SIG-M5 treated with dmso at 0.1 percent for 504 hours (cell line): ENCODE results near the gene EPB41L4B.

Source experiments
- DNase-seq: peaks from one replicate; lab custom pipeline; 2025; ENCODE audit not compliant: unreplicated experiment; lab: John Stamatoyannopoulos, UW

The EPB41L4B gene

DNA sequence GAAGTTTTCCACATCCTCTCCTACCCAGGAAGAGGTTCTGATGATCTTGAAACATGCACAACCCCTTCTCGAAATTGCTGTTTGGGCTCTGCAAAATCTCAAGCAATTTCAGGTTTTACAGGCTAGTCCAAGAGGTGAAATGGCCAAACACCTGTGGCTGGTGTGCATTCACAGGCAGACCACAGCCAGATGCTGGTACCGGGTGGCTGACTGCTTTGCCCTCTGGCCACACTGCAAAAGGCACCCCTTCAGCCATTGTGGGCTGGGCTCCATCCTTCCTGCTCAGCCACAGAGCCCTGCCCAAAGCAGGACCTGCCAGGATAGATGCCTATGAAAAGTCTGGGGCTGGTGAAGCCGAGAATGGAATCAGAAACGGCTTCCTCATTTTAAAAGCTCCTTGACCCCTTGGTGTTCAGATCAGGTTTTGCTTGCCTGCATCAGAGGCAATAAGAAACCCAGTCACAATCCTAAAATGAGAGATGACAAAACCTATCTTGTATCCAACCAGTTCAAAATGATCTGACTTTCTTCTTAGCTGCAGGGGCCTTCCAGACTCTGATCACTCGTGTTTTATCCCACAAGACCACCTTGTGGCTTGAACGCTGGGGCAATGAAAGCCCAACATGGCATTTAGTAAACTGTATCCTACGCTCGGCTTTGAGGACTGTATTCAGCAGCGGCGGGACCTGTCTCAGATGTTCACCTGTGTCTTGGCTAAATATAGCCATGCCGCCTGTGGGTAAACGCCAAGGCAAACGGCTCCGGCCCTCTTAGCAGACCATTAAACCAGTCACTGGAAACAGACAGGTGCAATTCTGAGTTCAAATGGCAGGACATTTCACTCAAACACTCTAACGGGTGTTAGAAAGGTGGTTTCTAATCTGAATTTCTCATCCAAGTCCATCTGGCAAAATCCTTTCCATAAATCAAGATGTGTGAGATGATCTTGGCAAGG is 49.6 kb downstream of the EPB41L4B start:
- DNase-seq: no peak

DNA sequence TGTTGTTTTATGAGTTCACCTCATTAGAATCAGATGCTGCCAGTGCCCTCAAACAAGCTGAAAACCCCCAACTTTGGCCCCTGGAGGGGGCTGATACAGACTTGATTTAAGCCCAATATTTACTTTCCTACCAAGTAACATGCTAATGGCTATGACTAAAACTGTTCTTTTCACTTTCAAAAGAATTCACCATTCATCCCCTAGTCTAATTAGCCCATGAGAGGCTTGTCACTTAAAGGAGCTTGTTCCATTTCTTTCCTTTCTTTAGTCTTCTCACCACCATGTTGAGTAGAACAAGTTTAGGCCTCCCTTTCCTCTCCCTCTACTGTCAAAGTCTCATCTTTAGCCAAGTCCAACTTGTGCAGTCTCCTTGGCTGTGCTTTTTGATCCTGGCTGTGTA is 50.4 kb downstream of the EPB41L4B start:
- DNase-seq: no peak

DNA sequence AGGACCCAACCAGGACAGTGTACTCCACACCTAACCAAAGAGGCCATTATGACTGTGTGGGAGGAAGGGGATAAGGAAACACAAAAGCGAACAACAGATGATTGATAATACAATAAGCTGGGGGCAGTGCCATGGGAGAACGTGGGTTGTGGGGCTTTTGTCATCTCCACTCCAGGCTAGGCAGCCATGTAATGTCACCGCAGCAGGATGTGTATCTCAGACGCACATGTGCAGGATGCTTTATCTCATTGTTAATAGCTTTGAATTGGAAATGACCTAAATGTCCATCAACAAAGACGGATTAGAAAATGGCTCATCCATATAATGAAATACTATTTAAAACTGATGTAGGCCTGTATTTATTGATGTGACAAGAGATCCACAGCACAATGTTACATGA is 51.0 kb downstream of the EPB41L4B start:
- DNase-seq: no peak

DNA sequence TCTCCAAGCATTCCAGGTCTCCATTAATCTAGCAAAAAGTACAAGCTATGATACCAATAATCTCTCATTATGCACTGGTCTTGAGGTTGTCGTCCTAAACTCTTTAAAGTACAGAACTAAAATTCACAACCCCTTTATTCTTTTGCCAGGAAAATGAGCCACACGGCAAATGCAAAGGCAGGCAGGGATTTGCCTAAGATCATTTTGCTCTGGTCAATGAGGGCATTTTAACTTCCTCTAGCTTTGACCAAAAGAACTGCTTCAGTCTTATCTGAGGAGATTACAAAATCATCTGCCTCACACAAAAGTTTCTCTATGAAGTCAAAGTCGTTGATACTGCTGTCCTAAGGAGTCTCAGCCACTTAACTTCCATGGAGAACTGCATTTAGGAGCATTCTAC is 51.8 kb downstream of the EPB41L4B start:
- no peak for DNase-seq

DNA sequence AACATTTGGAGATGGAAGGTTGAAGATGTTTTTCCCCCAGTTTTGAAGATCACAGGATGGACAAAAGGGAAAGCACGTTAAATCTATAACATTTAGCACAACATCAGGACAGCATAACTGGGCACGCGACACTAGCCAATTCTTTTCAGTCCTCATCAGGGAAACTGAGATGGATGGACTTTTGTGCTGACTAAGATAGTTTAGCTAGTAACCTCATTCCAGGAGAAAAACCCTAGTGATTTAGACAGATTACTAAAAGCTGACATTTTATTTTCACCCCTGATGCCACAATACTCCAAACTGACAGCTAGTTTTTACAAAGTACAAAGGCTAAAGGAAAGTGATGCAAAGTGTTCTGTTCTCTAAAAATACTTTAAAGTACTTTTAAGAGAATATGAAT is 53.3 kb downstream of the EPB41L4B start:
- no peak for DNase-seq

DNA sequence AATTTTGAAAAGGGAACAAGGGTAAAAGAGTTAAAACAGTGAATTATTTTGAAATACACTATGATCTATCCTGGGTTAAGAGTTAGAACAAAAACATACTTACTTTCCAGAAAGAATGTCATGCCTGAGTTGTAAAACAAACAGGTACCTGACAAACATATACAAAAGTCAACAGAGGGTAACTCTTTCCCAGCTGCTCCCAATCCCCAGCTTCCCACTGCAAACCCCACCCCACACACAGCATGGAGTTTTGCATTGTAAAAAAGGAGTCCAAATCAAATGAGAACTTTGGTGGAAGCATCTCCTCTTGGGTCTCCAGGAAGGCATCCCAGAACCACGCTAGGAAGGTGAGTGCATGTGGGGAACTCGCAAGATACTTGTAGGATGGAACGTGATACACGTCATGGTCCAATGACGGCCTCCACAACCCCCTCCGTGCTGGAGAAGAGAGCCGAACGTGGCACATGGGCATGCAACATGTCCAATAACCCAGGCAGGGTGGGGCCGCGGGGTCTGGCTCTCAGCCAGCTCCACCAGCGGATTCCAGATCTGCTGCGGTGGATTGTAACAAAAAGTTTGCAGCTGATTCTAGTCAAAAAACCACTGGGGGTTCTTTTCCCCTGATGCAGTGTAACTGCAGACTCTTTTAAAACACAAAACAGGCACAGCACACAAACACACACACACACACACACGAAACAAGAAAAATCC is 55.8 kb downstream of the EPB41L4B start:
- DNase-seq: no peak

DNA sequence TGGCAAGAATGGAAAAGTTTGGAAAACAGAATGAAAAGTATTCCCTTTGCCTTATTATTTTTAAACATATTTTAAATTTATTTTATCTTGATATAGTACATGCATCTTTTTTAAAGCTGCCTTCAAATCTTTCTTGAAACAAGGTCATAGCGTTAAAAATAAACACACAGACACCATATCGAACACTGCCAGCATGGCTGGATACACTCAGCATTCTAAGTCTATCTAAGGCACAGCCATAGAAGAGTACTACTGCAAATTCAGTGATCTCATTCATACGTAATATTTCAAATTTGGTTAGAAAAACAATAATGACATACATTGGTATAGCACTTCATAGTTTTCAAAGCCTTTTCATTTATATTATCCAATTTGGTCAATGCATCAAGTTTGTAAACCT is 57.5 kb downstream of the EPB41L4B start:
- no peak for DNase-seq

DNA sequence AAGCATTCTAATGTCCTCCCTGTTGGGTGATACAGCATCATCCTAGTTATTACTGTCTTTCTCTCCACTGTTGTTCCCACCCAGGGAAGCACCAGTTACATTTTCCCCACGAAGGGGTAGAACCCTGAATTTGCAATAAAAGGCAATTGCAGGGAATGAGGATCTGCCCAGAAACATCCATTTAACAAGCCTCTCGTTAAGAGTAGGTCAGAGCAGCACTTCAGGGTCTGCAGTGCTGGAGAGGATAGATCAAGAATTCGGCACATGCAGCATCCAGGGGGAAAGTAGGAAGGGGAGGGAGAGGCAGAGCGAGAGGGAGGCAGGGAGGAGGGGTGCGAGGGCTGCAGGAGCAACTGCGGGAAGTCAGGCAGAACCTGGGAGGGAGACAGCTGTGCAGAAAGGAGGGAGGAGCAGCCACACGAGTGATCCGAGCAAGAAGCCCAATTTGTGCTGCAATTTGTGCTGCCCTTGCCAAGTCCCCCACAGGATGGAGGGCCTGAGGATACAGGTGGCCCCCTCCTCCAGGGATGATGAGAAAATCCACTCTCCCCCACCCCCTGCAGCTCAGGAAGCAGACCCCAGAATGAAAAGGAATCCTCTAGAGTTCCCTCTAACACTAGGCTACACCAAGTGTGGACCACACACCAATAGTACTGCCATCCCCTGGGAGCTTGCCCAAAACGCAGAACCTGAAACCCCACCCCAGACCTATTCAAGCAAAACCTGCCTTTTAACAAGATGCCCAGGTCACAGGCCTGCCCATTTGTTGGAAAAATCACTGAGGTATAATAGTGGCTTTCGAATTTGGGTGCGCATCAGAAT is 62.2 kb downstream of the EPB41L4B start:
- DNase-seq: no peak

DNA sequence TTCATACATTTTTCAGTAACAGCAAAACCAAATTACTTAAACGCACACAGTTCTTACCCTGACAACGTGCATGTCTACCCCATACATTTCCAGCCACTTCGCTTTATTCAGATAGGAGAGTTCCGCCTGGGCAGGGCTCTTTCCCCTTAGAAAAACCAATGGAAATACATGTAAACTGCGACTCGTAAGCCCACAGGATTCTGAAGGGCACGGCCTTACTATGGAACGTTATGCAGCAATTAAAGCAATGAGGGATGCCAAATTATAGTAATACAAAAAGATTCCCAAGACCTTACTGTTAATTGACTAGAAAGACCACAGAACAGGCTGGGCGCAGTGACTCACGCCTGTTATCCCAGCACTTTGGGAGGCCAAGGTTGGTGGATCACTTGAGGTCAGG is 64.5 kb downstream of the EPB41L4B start:
- no peak for DNase-seq

DNA sequence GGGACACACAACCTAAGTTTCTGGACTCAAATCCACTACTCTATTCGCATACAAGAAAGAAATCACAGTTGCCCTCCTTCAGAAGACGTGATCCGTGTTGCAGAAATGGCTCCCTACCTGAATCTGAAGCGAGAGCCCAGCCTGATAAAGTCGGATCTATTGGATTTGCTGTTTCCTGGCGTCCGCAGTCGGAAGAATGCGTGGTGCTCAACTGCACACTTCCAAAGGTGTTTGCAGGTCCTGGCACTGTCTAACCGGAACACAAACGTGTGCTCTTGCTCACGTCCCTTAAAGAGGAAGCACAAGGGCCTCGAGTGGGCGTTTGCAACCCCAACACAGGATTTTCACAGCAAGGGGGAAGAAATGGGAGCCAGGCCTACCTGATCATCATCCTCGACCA is 65.5 kb downstream of the EPB41L4B start:
- DNase-seq: no peak

DNA sequence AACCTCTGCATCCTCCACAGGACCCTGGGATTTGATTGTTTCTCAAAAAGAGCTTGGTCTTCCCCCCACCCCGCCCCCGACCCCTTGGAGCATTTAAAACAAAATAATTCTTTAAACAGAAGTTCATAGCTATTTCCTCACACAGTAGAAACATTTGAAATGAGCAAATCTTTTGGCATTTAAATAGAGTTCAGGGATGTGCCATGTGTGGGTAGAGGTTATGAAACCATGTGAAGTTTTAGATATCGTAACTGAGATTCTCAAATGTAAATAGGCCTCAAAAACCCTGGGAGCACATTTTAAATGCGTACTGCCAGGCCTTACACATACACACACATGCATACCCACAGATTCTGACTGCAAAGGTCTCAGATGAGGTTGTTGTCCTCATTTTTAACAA is 66.5 kb downstream of the EPB41L4B start:
- no peak for DNase-seq

DNA sequence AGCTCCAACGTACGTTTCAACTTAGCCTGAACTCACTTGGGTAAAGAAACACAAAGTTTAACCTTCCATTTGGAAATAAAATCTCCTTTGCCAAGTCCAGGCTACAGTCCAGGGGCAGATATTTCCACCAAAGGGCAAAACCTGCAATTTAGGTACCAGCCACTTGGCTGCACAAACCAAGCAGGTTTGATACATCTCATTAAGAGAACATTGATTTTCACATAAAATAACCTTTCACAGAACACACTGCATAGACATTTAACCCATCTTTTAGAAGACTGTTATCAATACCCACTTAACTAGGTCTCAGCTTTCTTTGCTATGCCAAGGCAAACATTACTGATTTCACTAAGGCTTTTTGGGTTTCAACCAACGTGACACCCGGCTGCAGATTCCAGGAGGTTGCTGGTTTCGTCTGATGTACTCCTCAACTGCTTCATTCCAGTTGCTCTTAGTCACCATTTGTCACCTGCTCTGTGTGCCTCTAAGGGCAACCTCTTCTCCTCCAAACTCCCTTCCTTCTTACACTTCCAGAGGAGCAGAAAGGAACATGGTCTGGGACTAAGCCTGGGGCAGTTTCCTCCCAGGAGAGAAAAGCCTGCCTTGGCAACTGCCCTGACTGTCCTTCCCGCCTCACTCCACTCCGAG is 67.1 kb downstream of the EPB41L4B start:
- peak; percentile 5 for DNase-seq

DNA sequence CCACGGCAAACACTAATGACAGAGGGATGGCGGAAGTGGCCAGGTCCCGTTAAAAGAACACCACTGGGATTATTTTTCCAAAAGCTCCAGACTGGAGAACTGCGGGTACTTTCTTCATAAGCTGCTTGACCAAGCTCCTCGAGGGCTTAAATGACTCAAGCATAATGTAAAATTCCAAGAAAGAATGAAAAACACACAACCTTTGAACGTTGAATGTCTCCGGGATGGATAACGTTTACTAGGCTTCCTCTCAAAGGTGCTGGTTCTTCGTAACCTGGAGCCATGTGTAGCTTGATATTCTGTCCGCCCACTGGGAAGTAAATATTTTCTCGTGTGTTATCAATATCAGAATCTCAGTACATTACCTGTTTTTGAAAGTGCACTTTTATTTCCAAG is 67.6 kb downstream of the EPB41L4B start:
- DNase-seq: no peak

DNA sequence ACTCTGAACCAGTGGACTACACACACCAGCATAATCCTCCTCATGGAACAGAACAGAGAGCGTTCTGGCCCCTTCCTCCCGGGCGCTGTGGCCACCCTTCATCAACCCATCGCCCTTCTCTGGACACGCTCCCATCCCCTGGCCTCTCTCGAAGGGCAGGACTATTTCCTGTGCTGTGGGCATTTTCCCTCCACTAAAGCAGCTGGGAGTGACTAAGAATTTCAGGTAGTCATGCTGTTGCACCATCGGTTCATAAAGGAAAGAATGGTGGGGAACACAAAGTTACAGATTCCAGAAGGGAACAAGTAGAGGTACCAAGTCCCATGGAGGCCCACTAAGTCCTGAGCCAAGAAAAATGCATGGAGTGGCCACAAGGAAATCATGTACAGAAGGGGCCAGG is 68.6 kb downstream of the EPB41L4B start:
- no peak for DNase-seq

DNA sequence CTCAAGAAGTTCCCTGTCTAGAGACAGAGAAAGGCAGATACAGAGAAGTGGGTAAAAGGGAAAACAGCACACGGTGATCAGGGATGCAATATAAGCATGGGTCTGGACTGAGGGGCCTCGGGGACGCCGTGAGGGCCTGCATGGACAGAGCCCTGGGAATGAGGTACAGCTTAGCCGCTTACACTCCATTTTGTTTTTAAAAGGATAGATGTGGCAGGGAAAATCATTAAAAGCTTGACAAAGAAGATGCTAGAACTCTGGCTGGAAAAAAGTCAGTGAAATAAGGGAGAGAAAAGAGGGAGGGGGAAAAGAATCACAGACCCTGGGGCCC is 69.1 kb downstream of the EPB41L4B start:
- no peak for DNase-seq

DNA sequence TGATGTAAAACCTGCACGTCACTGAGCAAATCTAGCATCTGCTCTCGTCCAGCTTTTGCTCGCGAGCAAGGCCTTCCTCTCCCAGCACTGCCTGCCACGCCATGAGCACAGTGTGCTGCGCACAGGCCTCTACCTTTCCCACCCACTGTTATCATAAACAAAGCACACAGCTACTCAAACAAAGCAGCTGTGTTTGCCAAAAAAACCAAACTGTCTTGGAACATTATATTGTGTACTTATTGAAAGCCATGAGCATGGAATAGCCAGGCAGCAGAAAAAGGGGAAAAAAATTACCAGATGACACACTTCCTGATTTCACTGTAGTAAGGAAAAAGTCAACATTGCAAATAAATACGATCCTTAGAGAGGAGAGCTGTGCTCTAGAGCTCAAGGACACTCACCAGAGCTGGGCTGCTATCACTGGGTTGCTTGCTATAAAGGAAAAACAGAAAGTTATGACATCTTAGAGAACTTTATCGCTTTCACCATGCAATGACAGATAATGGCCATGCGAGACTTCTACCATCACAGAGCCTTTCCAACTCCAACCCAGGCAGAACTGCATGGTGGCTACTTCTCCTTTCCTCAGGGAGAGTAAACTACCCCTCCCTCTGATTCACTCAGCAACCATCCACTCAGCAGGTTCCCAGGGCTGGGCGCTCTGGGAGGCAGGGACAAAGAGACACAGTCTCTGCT is 69.6 kb downstream of the EPB41L4B start:
- peak; percentile 51 for DNase-seq

DNA sequence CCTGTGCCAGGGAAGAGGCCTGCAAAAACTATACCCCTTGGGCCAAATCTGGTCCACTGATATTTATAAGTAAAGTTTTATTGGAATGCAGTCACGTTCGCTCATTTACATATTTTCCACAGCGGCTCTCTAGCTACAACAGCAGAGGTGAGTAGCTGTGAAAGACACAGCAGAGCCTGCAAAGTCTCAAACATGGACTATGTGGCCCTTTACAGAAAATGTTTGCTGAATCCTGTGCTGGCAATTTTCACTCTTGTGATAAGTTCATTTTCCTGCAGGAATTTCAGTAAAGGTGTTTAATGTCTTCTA is 70.1 kb downstream of the EPB41L4B start:
- DNase-seq: no peak

DNA sequence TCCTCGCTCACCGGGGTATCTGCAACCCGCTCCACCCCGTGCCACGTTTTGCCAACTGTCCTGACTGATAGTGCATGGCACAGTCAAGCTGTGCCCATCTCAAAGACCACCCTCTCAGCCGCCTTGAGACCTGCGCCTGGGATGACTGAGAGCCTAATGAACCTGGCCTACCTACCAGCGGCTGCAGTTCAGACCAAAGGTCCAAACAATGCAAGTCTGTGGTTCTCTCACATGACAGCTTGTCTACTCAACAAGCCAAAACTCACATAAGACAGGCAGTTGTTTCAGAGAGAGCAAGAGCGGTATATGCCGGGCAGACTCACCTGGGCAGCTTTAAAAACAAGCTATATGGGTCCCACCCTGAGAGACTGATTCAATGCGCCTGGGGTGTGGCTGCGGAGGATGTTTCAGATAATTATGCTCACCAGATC is 70.5 kb downstream of the EPB41L4B start:
- DNase-seq: no peak

DNA sequence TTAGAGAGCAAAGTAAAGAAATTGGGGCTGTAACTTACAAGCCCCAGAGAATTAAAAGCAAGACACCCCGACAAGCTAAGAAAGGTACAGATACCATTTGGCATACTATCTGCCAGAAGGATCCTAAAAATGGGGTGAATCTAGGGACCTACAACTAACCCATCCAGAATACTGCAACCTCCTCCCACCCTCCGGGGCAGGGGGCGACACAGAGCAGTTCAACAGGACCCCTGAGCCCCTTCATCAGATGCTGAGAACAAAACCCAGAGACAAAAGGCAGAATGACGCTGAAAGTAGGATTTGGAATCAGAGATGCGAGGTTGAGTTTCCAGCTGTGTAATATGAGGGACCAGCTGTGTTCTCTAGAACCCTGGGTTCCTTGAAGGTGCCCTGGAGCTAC is 71.2 kb downstream of the EPB41L4B start:
- no peak for DNase-seq

DNA sequence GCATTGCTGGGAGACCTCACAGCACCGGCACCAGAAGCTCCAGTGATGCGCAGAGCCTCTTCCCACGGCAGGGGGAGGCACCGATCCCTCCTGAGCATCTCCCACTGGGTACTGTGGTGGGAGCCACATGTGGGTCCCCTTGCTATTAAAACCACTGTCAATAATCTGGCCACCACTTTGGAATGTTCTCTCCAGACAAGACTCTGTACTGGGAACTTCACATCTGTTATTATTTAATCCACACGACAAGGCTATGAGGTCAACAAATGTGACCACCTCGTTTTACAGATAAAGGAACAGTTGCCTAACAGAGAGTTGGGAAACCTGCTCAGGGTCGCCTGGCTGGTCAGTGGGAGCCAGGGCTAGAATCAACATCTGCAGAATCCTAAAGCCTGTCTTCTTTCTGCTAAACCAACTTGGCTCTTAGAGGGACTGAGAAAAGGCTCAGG is 72.7 kb downstream of the EPB41L4B start:
- DNase-seq: no peak

DNA sequence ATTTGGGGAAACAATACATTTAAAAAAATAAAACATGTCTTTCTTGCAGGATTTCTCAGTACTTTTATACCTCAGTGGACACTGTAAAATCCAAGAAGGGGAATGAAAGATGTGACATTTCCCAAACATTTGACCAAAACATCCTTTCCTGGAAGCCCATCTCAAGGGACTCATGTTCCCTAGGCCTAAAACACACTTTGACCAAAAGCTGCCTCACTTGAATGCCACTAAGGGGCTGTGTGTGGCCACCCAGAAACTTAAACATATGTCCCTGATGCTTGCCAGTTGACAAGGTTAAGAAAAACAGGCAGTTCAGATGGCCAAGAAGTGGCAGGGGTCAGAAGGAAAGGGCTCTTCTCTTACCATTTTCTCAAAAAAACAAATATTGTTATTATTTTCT is 73.6 kb downstream of the EPB41L4B start:
- DNase-seq: no peak
